Left hindlimb (tissue), 1 donor: ENCODE data around the gene SLC27A3.
"Not testable (repeated sequence)": the region's sequence is repeated elsewhere in the genome, so short reads cannot be mapped to it uniquely, and the experiment has no call there.

ENCODE experiments used
- DNase-seq: peaks from one replicate; pipeline ENCODE4 v3.0.0-alpha.2; 2018

The SLC27A3 gene

DNA sequence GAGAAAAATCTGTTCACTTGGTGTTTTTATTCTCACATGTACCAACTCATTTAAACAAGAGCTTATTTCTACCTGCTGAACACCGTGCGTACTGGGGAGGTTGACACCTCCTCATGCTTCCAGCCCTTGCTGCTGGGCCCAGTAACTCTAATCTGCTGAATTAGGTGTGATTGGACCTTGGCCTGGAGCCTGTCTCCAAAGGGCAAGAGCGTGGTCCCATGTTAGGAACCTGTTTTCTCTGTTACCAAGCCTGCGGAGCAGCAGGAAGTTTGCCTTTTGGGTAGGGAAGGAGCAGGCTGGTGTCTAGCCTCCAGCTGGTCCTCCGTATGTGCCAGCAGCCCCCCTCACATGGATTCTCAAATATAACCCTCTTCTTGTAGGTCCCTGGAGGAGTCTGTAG is 10.9 kb upstream of the SLC27A3 start:
- DNase-seq: no peak

DNA sequence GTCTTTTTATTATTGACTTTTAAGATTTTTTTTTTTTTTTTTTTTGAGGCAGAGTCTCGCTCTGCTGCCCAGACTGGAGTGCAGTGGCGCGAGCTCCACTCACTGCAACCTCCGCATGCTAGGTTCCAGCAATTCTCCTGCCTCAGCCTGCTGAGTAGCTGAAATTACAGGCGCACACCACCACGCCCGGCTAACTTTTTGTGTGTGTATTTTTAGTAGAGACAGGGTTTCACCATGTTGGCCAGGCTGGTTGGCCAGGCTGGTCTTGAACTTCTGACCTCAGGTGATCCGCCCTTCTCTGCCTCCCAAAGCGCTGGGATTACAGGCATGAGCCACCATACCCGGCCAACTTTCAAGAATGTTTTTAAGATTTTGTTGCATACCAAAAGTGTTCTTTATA is 8.5 kb upstream of the SLC27A3 start:
- not testable (repeated sequence) for DNase-seq

DNA sequence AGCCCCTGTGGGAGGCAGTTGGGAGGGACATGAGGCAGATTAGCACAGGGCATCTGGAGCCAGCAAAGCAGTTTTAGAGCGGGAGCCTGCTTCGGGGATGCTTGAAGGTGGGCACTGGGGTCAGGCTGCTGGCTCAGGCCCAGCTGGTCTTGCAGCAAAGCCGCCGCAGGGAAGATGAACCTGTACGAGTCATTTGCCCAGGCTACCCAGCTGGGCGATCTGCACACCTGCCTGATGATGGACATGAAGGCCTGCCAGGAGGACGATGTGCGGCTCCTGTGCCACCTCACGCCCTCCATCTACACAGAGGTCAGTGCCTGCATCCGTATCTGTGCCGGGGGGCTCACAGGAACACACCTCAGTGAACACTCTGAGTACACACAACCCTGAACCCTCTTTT is 7.7 kb upstream of the SLC27A3 start:
- no peak for DNase-seq

DNA sequence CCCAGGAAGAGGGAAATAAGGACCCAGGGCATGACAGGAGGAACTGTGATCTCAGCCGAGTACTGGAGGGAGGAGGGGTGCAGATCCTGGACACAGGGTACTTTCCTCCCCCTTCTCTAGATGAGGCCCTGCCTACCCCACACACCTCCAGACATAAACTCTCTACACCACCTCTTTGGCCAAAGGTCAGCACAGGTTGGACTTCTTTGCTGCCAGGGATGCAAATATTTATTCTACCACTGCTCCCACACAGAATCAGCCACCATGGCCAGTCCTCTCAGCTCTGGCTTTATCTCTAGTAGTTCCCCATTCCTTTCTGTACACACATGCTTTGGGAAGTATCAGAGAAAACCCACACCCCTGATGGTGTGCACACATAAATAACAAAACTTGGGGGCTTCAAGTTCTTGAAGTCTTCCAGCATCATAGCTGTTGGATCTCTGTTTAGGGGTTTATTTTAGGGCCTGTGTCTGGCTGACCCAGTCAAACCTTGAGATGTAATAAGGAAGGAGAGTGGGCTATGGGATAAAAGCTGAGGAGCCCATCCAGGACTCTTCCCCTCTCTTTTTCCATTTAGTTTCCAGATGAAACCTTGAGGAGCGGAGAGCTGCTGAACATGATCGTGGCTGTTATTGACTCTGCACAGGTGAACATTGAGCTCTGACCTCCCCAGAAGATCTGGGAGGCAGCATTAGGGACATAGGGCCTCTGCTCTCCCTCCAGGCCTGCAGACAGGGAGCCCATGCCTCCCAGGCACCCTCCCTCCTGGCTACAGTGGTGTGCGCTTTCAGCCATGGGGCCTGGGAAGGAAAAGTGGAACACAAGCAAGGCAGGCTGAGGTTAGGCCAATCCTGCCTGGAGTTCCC is 6.7 kb upstream of the SLC27A3 start:
- DNase-seq: no peak

DNA sequence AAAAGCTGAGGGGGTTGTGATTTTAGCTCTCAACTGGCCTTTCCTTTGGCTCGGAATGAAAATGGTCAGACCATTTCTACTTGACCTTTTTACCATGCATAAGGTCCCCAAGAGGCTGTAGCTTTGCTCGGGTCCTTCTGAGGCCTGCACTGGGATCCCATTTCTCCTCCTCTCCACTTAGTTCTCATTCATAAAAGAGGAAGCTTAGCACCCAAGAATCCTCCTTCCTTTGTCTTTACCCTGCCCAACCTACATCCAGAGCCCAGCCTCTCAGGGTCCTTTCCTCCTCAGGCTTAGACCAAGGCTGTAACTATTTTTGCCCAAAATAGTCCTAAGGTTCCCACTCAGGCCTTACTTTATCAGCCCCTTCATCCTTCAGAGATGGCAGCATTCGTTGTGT is 6.0 kb upstream of the SLC27A3 start:
- no peak for DNase-seq

DNA sequence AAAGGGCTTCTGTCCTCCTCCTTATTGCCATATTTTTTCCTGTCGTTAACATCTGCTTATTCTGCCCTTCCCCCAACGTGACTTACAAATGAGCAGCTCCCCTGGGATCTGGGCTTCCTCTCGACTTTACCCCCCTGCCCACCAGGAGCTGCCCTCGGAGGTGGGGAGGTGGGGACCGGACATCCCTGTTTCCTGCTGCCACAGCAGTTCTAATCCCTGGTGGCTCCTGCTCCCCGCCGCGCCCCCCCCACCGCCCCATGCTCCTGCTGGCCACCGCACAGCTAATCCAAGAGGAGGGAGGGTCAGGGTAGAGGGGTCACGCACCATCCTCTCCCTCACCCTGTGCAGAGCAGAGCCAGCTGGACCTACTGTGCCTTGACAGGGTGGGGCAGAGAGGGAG is 4.4 kb upstream of the SLC27A3 start:
- DNase-seq: no peak

DNA sequence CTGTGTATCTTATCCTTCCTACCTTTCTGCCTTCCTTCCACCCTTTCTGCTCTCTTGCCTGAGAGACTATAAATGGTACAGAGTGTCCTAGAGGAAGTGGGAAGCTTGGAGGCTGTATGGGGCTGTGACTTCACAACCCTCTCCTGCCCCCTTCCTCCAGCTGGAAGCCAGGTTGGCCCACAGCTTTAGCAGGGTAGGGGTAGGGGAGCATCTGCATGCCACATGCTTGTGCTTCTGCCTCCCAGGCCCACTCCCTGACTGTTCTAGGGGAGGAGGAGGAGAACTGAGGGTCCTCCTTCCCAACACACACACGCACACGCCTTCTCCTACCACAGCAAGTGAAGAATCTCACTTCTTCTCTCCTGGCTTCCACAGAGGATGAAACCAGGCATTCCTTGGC is 3.9 kb upstream of the SLC27A3 start:
- DNase-seq: no peak

DNA sequence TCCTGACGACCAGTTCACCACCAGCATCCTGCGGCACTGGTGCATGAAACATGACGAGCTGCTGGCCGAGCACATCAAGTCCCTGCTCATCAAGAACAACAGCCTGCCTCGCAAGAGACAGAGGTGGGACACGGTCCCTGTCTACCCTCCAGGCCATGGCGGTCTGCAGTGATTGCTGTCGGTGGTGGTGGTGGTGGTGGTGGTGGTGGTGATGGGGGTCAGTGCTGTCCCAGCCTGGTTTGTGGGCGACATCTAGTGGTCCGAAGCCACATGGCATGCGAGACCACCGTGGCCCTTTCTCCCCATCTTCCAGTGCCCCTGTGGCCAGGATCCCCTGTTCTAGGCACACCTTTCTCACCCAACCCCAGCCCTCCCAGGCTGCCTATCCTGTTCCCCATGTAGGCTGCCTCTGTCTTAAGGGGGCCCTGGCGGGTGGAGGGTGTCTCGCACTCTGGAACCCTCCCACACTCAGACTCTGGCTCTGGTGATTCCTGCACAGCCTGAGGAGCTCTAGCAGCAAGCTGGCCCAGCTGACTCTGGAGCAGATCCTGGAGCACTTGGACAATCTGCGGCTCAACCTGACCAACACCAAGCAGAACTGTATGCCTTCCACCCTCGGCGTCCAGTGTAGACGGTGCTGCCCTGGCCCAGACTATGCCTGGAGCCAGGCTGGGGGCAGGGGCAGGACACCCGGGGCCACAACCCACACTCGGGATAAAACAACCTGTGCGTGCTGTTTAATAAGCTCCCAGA is 3.2 kb upstream of the SLC27A3 start:
- no peak for DNase-seq

DNA sequence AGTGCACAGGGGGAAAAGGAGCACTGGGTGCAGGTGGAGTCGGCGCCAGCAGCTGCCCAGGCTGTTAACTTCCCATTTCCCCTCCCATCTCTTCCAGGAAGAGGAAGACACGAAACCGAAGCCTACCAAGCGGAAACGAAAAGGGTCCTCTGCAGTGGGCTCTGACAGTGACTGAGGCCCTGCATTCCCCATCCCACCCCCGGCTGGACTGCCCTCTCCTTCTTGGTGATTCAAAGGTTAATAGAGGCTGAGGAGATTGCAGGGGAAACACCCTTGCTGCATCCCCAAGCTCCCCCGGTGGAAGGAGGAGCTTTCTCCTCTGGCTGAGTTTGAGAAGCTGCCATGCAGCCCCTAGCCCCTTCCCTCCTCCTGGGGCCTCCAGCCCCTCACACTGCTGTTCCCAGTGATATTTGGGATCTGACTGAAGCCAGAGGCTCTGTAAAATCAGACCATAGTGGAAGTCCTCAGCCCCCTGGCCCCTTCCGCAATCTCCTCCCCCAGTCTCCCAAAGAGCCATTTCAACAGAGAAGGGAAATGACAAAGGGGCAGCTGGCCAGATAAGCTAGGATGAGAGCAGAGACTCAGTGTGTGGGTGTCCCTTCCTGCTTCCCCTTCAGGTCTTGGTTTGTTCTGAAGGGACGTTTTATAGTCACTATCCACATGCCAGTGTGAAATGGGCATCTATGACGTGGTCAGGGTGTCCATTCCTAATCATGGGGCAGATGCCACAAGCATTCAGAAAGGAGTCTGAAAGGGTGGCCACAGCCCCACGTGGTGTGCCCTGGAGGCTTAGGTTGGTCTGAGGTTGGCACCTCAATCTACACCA is 1.9 kb upstream of the SLC27A3 start:
- DNase-seq: no peak

DNA sequence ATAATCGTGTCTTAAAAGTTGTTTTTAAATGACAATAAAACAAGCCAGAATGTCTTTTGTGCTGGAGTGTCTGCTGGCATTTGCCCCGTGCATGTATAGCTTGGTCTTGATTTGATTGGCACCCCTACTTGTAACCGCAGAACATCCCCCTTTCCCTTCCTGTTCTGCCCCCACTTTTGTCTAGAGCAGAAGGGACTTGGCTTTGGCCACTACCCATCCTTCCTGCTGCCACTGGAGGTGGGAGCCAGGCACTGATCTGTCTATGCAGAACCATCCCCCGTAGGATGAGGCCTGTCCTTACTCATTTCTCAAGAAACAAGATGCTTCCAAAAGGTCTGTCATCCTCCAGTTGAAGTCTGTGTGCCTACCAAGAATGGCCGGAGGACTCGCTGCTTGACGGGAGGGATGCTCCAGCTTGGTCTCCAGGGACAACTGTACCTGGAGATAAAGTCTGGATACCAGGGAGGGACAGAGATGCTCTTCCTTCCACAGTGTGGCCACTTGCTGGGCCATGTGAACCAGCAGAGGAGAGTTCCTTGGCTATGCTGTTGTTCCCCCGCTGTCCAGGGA is 1.1 kb upstream of the SLC27A3 start:
- DNase-seq: no peak

DNA sequence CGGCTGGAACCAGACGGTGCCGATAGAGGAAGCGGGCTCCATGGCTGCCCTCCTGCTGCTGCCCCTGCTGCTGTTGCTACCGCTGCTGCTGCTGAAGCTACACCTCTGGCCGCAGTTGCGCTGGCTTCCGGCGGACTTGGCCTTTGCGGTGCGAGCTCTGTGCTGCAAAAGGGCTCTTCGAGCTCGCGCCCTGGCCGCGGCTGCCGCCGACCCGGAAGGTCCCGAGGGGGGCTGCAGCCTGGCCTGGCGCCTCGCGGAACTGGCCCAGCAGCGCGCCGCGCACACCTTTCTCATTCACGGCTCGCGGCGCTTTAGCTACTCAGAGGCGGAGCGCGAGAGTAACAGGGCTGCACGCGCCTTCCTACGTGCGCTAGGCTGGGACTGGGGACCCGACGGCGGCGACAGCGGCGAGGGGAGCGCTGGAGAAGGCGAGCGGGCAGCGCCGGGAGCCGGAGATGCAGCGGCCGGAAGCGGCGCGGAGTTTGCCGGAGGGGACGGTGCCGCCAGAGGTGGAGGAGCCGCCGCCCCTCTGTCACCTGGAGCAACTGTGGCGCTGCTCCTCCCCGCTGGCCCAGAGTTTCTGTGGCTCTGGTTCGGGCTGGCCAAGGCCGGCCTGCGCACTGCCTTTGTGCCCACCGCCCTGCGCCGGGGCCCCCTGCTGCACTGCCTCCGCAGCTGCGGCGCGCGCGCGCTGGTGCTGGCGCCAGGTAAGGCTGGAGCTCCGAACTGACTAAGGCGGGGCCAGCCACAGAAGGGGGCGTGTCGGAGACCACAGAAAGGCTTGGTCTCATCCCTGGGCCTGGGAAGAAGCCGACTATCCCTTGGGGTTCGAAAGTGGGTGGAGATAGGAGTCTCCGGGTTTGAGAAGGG is 486 bp downstream of the SLC27A3 start:
- peak; percentile 74 for DNase-seq

DNA sequence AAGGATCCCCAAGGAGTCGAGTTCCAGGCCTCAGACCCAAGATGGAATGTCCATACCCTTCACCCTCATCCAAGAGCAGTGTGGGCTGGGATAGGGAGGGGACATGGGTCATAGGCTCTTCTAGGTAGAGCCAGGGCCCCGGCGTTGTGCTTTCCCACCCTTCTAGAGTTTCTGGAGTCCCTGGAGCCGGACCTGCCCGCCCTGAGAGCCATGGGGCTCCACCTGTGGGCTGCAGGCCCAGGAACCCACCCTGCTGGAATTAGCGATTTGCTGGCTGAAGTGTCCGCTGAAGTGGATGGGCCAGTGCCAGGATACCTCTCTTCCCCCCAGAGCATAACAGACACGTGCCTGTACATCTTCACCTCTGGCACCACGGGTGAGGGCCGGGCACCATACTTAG is 1.1 kb downstream of the SLC27A3 start:
- DNase-seq: no peak

DNA sequence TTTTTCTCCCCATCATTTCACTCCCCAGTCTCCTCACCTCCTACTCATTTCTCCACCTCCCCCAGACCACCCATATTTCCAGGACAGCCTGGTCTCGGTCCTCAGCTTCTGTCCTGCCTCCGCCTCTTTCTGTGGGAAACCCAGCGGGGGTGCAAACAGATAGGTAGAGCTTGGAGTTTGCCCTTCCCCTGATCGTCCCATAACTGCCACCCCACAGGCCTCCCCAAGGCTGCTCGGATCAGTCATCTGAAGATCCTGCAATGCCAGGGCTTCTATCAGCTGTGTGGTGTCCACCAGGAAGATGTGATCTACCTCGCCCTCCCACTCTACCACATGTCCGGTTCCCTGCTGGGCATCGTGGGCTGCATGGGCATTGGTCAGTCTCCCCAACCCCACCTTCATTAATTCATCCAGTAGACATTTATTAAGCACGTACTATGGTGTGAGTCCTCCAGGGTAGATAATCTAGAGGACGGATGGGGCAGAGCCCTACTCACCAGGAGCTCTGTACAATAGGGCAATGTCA is 1.7 kb downstream of the SLC27A3 start:
- no peak for DNase-seq

DNA sequence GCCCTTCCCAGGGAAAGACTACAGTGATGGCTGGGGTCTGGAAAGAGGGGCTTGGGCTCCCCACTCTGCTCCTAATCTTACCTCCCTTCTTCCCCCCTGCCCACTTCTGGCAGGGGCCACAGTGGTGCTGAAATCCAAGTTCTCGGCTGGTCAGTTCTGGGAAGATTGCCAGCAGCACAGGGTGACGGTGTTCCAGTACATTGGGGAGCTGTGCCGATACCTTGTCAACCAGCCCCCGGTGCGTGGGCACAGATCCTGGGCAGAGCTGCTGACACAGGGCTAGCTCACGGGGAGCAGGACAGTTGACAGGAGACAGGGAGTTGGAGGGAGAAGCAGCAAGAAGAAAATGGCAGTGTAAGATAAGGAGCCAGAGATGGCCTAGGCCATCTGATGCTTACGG is 2.4 kb downstream of the SLC27A3 start:
- no peak for DNase-seq

DNA sequence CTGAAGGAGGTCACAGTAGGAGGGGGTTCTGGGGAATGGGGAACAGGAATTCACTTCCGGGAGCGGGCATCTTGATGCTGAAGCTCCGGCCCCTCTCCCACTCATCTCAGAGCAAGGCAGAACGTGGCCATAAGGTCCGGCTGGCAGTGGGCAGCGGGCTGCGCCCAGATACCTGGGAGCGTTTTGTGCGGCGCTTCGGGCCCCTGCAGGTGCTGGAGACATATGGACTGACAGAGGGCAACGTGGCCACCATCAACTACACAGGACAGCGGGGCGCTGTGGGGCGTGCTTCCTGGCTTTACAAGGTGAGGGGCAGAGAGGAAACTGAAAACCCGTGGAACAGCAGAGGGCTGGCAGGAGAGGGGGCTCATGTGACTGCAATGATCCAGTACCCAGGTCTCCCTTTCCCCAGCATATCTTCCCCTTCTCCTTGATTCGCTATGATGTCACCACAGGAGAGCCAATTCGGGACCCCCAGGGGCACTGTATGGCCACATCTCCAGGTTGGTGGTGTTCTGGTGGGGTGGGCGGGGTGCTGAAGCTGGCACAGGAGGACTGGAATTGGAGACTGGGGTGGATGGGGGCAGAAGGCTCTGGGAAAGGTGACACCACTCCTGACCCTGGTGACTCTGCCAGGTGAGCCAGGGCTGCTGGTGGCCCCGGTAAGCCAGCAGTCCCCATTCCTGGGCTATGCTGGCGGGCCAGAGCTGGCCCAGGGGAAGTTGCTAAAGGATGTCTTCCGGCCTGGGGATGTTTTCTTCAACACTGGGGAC is 3.0 kb downstream of the SLC27A3 start:
- DNase-seq: no peak

DNA sequence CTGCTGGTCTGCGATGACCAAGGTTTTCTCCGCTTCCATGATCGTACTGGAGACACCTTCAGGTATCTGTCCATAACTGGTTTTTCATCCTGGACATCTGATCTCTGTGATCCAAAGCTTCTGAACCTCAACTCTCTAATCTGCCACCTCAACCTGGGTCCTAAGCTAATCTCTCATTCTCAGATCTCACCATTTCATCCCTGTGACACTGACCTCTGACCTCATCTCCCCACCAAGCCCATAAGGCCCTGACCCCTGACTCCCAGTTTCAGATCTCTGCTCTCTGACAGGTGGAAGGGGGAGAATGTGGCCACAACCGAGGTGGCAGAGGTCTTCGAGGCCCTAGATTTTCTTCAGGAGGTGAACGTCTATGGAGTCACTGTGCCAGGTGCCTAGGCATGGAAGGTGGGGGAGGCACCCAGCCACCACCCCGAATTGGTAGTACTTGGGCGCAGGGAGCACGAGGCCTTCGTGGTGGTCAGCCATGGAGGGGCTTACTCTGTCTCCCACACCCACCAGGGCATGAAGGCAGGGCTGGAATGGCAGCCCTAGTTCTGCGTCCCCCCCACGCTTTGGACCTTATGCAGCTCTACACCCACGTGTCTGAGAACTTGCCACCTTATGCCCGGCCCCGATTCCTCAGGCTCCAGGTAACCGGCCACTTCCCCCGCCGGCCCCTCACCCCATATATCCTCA is 3.8 kb downstream of the SLC27A3 start:
- DNase-seq: no peak

DNA sequence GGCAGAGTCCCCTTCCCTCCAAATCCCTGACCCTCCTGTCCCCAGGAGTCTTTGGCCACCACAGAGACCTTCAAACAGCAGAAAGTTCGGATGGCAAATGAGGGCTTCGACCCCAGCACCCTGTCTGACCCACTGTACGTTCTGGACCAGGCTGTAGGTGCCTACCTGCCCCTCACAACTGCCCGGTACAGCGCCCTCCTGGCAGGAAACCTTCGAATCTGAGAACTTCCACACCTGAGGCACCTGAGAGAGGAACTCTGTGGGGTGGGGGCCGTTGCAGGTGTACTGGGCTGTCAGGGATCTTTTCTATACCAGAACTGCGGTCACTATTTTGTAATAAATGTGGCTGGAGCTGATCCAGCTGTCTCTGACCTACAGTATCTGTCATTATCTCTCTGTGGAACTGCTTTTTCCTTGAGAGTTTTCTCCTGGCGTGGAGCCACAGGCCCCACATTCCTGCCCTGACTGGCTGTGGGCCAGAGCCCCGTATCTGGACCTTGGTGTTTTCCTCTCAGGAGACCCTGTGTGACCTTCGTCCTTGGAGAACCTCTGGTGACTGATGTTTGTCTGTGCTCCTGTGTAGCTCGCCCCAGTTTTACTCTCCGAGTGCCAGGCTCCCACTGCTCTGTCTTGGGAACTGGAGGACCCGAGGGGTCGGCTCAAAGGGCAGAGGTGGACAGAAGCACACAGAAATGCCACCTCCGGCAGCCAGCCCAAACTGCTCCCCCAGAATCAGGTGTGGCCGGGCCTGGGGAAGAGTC is 4.8 kb downstream of the SLC27A3 start:
- DNase-seq: no peak

DNA sequence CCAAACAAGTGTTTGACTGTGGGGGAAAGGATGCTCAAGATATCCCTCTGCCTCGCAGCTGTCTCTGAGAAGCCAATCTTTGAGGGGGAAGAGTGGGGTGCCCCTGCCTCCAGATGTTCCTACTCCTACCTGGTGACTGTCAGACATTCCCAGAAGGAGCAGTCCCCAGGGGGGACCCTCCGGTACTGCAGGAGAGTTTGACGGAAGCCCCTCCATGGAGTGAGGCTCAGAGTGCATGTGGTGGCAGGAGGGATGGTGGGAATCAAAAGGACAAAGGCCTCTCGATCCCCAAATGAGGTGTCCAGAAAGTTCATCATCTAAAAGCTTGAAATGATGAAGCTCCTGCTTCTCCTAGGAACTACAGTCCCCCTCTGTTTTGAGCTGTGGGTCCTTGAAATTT is 5.3 kb downstream of the SLC27A3 start:
- no peak for DNase-seq

DNA sequence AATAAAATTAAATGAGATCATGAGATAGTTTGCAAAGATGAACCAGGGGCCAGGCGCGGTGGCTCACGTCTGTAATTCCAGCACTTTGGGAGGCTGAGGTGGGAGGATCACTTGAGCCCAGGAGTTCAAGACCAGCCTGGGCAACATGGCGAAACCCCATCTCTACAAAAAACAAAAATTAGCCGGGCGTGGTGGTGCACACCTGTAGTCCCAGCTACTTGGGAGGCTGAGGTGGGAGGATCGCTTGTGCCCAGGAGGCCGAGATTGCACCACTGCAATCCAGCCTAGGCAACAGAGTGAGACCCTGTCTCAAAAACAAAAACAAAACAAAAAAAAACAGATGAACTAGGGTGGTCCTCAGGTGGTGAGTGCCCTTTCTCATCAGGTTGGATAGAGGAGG is 7.4 kb downstream of the SLC27A3 start:
- DNase-seq: not testable (repeated sequence)
